Lower leg skin (tissue), 4 donors: Measurements from ENCODE around the gene C2CD5. TPM values are rescaled to one million over a fixed set of nuclear protein-coding genes. Genes with fewer than 3 reads are reported as not detected.

Experiments
- DNase-seq, 2 donors: peaks; one replicate each; pipeline ENCODE4 v3.0.0-alpha.2; 2019; ENCODE audit warnings: low spot score in 2 of 2
- H3K4me3 ChIP-seq: fragments of 200-600 bp; sonication (generic); 2 replicates; pipeline ENCODE4 v1.5.1; 2017; ENCODE audit warnings: mild to moderate bottlenecking, low read depth; ENCODE audit not compliant: poor library complexity, severe bottlenecking
- POLR2A ChIP-seq, 2 donors: fragments of 450-650 bp; IDR thresholded peaks; one replicate each; pipeline ENCODE4 v1.6.1; 2016 to 2017; ENCODE audit warnings: antibody characterized with exemption in 2 of 2, mild to moderate bottlenecking in 1 of 2, moderate library complexity in 1 of 2
- WGBS, 2 donors: methylation state at CpG; one replicate each; pipeline ENCODE4 v1.1.5; 2018; 5-methylcytosine and 5-hydroxymethylcytosine counted together
- intact Hi-C: fragments of 100-400 bp; cut with DNase I; formaldehyde crosslinking; loops from one replicate; pipeline ENCODE4 v1.15.0; 2023; ENCODE audit warnings: low total_unique reads
- total RNA-seq, 4 donors: library from RNA; depleted of rRNA; stranded (reverse); fragments of >200 nt; gene quantifications; one replicate each; pipeline ENCODE4 v1.1.0, GENCODE V29; 2016
- TF ChIP-seq, protein P1 (sequence below), 3 donors: fragments of 450-650 bp; IDR thresholded peaks; one replicate each; pipeline ENCODE4 v1.5.1; 2016; ENCODE audit warnings: antibody characterized with exemption in 3 of 3, mild to moderate bottlenecking in 3 of 3, moderate library complexity in 2 of 3

C2CD5 gene
- total RNA-seq, 4 donors from 2014 or later, result 19.3 to 22.6 (median 19.9) TPM

GRCh38 chr12:22477894-22478287 lies 66.5 kb downstream of the C2CD5 start:
- WGBS, 2 donors, result 79 to 86% methylated on average over 2 of the region's 2 CpGs
- no peak overlapping the region for H3K4me3 ChIP-seq
- intact Hi-C loops, result no loop called here
- TF ChIP-seq, protein P1, sequence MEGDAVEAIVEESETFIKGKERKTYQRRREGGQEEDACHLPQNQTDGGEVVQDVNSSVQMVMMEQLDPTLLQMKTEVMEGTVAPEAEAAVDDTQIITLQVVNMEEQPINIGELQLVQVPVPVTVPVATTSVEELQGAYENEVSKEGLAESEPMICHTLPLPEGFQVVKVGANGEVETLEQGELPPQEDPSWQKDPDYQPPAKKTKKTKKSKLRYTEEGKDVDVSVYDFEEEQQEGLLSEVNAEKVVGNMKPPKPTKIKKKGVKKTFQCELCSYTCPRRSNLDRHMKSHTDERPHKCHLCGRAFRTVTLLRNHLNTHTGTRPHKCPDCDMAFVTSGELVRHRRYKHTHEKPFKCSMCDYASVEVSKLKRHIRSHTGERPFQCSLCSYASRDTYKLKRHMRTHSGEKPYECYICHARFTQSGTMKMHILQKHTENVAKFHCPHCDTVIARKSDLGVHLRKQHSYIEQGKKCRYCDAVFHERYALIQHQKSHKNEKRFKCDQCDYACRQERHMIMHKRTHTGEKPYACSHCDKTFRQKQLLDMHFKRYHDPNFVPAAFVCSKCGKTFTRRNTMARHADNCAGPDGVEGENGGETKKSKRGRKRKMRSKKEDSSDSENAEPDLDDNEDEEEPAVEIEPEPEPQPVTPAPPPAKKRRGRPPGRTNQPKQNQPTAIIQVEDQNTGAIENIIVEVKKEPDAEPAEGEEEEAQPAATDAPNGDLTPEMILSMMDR (IDR thresholded peaks at IDR 0.05), result no peak
- TF ChIP-seq POLR2A (IDR thresholded peaks at IDR 0.05), result no peak
- no peak for DNase-seq

DNA sequence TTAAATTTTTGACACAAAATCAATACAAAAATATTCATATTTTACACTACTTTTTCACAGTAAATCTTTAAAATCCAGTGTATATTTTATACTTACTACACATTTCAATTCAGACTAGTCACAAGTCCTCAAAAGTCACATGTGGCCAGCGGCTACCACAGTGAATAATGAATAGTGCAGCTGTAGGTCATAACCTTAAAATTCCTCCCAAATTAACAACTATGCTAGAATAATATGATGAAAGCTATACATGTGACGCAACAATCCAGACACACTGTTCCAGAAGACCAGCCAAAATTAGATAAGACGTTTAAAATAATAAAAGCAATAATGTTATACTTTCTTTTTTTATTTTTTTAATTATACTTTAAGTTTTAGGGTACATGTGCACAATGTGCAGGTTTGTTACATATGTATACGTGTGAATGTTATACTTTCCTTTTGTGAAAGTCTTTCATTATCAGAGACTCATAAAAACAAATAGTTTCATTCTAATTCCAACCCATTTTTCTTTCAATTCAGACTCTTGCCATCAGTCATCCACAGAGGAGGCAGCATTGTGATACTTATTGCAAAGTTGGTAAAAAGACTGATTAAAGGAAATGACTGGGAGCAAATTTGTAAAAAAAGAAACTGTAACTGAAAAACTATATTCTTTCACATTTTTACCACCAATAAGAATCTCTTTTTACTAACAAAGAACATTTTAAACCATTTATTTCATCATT lies 67.0 kb downstream of the C2CD5 start:
- peak in 1 of 2 donors; percentile 48 for DNase-seq
- intact Hi-C loops, result no loop called here

DNA sequence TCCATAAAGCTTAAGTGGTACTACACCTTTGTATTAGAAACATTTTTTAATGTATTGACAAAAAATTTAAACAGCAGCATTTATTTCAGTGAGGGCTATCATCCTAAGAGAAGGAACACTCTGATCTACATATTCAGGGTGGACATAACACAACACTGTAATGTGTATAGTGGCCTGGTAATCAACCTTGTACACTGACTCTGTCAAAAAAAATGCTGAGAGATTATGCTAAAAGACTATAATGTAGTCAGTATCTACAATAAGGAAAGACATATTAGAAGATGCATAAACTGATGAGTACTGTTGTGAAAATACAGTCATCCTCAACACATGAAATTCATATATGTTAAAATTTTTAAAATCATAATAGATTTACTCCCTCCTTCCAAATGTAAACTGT lies 68.2 kb downstream of the C2CD5 start:
- intact Hi-C loops, result no loop called here
- H3K4me3 ChIP-seq, result no peak overlapping the region
- DNase-seq, result no peak
- TF ChIP-seq POLR2A (IDR thresholded peaks at IDR 0.05), result no peak
- TF ChIP-seq, protein P1 (IDR thresholded peaks at IDR 0.05), result no peak

More for the DNA sequence above, 67.0 kb downstream of the C2CD5 start:
- no peak overlapping the region for H3K4me3 ChIP-seq
- TF ChIP-seq, protein P1 (IDR thresholded peaks at IDR 0.05), result no peak
- TF ChIP-seq POLR2A (IDR thresholded peaks at IDR 0.05), result no peak
- WGBS, 2 donors, result 76% methylated on average over 4 of the region's 4 CpGs

- 87 to 94% methylated on average over 5 of the region's 5 CpGs for WGBS, 2 donors
- intact Hi-C loops, result no loop called here
- no peak for TF ChIP-seq POLR2A (IDR thresholded peaks at IDR 0.05)
- TF ChIP-seq, protein P1 (IDR thresholded peaks at IDR 0.05), result no peak
- H3K4me3 ChIP-seq, result no peak overlapping the region
- DNase-seq, result no peak
Observed at GRCh38 chr12:22474970-22475720, 69.2 kb downstream of the C2CD5 start.

- DNase-seq, result no peak
- intact Hi-C loops, result no loop called here
- no peak for TF ChIP-seq POLR2A (IDR thresholded peaks at IDR 0.05)
- TF ChIP-seq, protein P1 (IDR thresholded peaks at IDR 0.05), result no peak
- WGBS, 2 donors, result 72 to 73% methylated on average over 5 of the region's 5 CpGs
- no peak overlapping the region for H3K4me3 ChIP-seq
Observed at GRCh38 chr12:22473212-22473611, 71.1 kb downstream of the C2CD5 start.
